OCI-LY1 (cell line): ENCODE results near the gene DHRS1.

Source experiments
- EZH2 ChIP-seq: fragments of 200-600 bp; sonication (generic), shearing (Covaris generic); IDR thresholded peaks from 2 replicates; pipeline ENCODE4 v1.8.0; 2017; ENCODE audit warnings: borderline replicate concordance, mixed run types, mild to moderate bottlenecking, antibody characterized with exemption, low read length, moderate library complexity, mixed read lengths
- TF ChIP-seq, protein P1 (sequence below): fragments of 200-600 bp; sonication (generic), shearing (Covaris generic); IDR thresholded peaks from 2 replicates; pipeline ENCODE4 v1.5.1; 2017; ENCODE audit warnings: mild to moderate bottlenecking, antibody characterized with exemption, low read length, moderate library complexity, mixed read lengths

DNA sequence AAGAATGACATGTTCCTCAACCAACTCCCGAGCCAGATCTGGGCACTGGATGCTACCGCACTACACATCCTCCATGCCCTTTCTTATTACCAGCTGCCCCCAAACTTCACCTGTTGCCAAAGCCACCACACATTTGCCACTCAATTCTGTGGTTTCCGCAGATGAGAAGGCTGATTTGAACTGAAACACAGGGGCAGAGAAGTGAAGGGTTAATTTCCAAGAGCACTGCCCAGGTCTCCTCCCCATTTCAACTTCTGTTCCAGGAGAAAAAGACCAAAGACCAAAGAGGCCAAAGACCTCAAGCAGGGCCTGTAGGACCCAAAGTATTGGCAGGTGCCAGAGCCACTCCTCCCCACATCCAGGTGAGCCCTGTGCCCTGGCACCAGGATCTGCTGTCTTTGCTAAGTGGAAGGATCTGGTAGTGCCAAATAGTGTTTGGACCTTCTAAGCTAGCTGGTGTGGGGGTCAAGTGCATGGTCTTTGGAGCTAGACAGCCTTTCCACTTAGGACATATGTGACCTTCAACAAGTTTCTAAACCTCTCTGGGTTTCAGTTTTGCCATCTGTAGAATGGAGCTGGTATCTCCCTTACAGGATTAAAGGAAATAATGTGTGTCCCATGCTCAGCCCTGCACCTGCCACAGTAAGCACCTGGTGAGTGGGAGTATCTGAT, 8.0 kb downstream of the DHRS1 start:
- TF ChIP-seq, protein P1, sequence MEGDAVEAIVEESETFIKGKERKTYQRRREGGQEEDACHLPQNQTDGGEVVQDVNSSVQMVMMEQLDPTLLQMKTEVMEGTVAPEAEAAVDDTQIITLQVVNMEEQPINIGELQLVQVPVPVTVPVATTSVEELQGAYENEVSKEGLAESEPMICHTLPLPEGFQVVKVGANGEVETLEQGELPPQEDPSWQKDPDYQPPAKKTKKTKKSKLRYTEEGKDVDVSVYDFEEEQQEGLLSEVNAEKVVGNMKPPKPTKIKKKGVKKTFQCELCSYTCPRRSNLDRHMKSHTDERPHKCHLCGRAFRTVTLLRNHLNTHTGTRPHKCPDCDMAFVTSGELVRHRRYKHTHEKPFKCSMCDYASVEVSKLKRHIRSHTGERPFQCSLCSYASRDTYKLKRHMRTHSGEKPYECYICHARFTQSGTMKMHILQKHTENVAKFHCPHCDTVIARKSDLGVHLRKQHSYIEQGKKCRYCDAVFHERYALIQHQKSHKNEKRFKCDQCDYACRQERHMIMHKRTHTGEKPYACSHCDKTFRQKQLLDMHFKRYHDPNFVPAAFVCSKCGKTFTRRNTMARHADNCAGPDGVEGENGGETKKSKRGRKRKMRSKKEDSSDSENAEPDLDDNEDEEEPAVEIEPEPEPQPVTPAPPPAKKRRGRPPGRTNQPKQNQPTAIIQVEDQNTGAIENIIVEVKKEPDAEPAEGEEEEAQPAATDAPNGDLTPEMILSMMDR = no peak
- no peak for TF ChIP-seq EZH2
